ENCODE results near the gene C9orf72. TPM values are rescaled to one million over a fixed set of nuclear protein-coding genes. Genes with fewer than 3 reads are reported as not detected.
"Not testable (repeated sequence)": the region's sequence is repeated elsewhere in the genome, so short reads cannot be mapped to it uniquely, and the experiment has no call there.

C9orf72 gene, protein sequence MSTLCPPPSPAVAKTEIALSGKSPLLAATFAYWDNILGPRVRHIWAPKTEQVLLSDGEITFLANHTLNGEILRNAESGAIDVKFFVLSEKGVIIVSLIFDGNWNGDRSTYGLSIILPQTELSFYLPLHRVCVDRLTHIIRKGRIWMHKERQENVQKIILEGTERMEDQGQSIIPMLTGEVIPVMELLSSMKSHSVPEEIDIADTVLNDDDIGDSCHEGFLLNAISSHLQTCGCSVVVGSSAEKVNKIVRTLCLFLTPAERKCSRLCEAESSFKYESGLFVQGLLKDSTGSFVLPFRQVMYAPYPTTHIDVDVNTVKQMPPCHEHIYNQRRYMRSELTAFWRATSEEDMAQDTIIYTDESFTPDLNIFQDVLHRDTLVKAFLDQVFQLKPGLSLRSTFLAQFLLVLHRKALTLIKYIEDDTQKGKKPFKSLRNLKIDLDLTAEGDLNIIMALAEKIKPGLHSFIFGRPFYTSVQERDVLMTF
- total RNA-seq = 53.0 TPM

DNA sequence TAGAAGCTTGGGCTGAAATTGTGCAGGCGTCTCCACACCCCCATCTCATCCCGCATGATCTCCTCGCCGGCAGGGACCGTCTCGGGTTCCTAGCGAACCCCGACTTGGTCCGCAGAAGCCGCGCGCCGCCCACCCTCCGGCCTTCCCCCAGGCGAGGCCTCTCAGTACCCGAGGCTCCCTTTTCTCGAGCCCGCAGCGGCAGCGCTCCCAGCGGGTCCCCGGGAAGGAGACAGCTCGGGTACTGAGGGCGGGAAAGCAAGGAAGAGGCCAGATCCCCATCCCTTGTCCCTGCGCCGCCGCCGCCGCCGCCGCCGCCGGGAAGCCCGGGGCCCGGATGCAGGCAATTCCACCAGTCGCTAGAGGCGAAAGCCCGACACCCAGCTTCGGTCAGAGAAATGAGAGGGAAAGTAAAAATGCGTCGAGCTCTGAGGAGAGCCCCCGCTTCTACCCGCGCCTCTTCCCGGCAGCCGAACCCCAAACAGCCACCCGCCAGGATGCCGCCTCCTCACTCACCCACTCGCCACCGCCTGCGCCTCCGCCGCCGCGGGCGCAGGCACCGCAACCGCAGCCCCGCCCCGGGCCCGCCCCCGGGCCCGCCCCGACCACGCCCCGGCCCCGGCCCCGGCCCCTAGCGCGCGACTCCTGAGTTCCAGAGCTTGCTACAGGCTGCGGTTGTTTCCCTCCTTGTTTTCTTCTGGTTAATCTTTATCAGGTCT, at the start of gene C9orf72:
Gene C9orf72, minus strand, starts transcription at position 564 of the 716 bp plus-strand sequence. CDS start 6,361 bp downstream, outside the sequence.
- peak; percentile 83 to 88 for DNase-seq (ENCODE audit: low spot score in 2 of 2)
- FAIRE-seq = no peak

DNA sequence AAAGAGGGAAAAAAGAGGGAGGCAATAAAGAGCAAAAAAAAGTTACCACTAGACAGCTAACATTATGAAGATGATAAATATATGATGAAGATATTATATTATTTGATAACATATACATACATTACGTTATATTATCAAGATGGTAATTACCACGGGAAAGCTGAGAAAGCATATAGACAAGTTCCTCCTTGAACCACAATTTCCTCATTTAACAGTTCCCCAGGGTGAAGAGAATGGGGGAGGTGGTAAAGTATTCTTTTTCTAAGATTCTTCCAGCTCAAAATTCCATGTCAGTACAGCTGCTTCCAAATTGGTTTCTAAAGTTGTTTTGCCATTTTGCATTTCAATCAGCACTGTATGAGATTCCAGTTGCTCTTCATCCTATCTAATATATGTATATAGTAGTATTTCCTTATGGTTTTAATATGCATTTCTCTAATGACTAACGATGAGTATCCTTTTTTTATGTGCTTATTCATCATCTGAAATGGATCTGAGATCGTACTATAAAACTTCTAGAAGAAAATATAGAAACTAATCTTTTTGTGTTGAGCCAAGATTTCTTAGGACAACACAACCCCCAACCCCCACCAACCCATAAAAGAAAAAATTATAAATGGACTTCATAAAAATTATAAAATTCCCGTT, 49.5 kb upstream of the C9orf72 start:
- FAIRE-seq (no peak), DNase-seq (ENCODE audit: low spot score in 2 of 2) (no peak)

DNA sequence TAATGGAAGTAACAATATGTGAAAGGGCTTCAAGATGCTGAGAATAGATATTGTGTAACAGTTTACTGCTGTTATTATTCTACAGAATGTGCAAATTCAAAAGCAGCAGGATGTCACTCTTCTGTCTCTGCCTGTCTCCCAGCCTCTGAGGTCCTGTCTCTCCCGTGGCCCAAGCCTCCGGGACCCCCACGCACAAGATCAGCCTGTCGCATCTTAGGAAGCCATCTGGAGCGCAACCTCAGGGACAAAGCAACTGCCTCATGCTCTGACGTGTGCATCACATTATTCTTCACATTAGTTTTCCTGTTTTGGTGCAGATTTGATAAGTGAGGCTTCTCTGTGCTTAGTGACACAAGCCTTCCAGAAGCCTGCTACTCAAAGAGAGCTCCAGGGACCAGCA, 46.5 kb upstream of the C9orf72 start:
- FAIRE-seq (no peak), DNase-seq (ENCODE audit: low spot score in 2 of 2) (no peak)

DNA sequence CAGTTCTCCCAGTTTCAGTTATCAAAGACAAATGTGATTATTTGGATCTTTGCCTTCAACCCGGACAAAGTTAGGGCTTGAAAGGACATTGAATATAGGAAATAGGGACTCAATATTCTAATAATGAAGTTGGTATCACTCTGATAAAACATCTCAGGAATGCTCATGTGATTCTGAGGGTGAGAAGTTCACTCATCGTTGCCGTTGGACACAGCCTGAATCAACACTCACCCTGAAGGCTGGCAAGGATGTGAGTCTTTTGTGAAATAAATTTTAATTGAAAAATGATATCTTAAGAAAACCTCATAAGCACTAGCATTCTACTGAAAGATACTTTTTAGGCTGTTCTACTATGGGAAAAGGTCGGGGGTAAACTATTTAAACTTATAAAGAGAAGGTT, 44.8 kb upstream of the C9orf72 start:
- DNase-seq (ENCODE audit: low spot score in 2 of 2) (no peak), FAIRE-seq (no peak)

GRCh38 chr9:27614551-27614950, 41.3 kb upstream of the C9orf72 start:
- no peak for DNase-seq (ENCODE audit: low spot score in 2 of 2)
- FAIRE-seq = no peak

- FAIRE-seq; DNase-seq (ENCODE audit: low spot score in 2 of 2): not testable (repeated sequence)
Measured at GRCh38 chr9:27612036-27612435, 38.8 kb upstream of the C9orf72 start.

DNA sequence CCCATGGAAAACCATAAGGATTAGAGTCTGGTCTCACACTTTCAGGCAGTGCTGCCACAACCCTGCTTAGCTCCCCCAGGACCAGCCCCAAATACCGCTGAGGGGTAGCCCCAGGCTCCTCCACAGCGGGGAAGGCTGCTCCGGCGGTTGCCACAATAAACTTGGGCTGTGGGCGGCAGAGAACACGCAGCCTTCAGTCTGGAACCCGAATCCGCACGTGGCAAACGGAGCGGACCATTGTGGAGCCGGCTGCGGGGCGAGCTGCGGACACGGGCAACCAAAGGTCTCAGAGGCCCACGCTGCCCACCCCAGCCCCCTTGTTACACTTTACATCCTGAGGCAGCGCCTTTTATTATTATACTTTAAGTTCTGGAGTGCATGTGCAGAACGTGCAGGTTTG, 37.3 kb upstream of the C9orf72 start:
- DNase-seq (ENCODE audit: low spot score in 2 of 2) (no peak), FAIRE-seq (no peak)

DNA sequence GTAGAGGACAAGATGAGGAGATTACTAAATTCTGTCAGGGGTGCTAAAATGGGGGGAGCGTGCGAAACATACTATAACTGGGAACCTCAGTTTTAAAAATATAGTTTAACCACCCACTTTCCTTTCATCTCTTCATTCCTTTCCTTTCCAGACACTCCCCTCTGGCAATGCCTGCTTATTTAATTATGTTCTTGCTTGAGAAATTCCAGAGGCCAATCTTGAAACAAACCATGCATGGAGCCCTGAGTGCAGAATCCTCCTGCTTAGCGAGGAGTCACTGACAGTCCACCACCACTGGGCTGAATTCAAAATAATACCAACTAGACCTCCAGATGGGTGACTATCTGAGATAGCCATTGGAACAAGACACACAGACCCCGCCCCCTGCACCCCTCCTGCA, 29.7 kb upstream of the C9orf72 start:
- DNase-seq (ENCODE audit: low spot score in 2 of 2) (no peak), FAIRE-seq (no peak)

GRCh38 chr9:27602142-27602861, 29.0 kb upstream of the C9orf72 start:
- no peak for DNase-seq (ENCODE audit: low spot score in 2 of 2)
- FAIRE-seq = no peak

DNA sequence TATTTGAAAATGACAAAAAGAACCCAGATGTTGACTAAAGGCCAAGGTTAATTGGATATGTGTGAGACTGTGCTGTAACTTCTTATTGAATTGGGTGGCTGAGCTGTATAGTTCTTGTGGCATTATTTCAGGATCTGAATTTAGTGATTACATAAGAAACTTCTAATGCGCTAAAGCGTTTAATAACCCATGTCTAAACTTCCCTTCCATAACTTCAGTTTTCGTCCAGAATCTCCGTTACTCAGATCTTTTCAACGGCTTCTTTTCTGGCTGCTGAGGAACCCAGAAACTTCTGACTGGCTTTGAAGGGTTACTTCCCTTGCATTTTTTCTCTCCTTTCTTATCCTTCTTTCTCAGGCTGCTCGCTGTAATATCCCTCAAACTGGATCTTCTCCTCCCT, 28.1 kb upstream of the C9orf72 start:
- no peak for DNase-seq (ENCODE audit: low spot score in 2 of 2)
- FAIRE-seq = no peak

DNA sequence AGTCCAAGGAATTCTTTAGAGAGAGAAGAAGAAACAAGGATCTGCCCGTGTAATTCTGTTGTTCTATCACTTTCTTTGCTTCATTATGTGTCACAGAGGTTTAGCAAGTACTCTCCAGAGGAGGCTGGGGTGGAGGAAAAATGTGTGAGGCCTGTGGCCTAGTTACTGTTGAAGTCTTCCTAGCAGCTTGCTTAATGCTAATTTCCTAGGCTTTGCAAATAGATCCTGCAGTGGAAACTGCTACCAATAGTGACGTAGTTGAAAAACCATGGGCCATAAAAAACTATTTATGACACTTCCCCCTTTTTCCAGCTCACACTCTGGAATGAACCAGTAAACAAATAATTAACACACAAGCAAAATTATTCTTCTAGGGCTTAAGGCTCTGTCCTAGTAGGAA, 27.0 kb upstream of the C9orf72 start:
- no peak for DNase-seq (ENCODE audit: low spot score in 2 of 2)

DNA sequence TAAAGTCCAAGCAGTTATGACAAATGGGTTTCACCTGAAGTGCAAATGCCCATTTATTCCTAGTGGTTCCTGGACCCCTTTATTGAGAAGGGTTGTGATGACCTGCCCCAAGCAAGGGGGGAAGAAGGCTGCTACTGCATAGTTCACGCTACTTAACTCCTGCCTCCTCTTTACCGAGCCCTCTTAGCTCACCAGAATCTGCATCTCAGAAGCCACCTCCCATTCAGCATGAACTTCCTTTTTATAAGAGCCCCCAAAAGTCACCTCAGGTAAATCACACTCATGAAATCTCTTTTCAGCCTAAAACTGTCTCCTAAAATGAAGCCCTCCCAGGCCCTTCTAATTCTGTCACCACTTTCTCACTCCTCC, 26.6 kb upstream of the C9orf72 start:
- no peak for FAIRE-seq
- no peak for DNase-seq (ENCODE audit: low spot score in 2 of 2)

More for the DNA sequence above, 27.0 kb upstream of the C9orf72 start:
- FAIRE-seq = no peak

GRCh38 chr9:27599102-27599869, 26.0 kb upstream of the C9orf72 start:
- no peak for DNase-seq (ENCODE audit: low spot score in 2 of 2)
- no peak for FAIRE-seq

- no peak for FAIRE-seq
Measured at GRCh38 chr9:27595733-27596132, 22.5 kb upstream of the C9orf72 start.

GRCh38 chr9:27591672-27592071, 18.4 kb upstream of the C9orf72 start:
- DNase-seq (ENCODE audit: low spot score in 2 of 2) = no peak
- FAIRE-seq = no peak

More at GRCh38 chr9:27595733-27596132, 22.5 kb upstream of the C9orf72 start:
- no peak for DNase-seq (ENCODE audit: low spot score in 2 of 2)

- FAIRE-seq (no peak), DNase-seq (ENCODE audit: low spot score in 2 of 2) (no peak)
Measured at GRCh38 chr9:27591093-27591492, 17.8 kb upstream of the C9orf72 start.

GRCh38 chr9:27590651-27591050, 17.4 kb upstream of the C9orf72 start:
- FAIRE-seq (no peak), DNase-seq (ENCODE audit: low spot score in 2 of 2) (no peak)

- DNase-seq (ENCODE audit: low spot score in 2 of 2) (no peak), FAIRE-seq (no peak)
Measured at GRCh38 chr9:27589462-27589861, 16.2 kb upstream of the C9orf72 start.

DNA sequence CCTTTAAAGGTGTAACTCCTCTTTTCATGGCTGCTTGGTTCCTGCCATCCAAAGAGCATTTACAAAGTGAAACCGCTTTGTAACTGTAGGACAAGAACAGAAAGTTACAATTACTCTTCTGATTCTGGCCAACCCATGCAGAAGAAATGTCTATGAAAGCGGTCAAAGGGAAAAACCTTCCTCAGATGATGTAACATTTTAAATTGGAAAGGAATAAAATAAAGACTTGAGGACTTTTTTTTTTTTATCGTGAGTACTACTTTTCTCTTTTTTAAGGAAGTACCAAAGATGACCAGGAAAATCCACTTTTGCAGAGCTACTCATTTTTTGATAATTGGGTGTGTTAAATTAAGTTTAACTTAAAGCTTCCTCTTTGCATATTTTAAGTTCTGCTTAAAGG, 13.0 kb upstream of the C9orf72 start:
- no peak for FAIRE-seq
- DNase-seq (ENCODE audit: low spot score in 2 of 2) = no peak

- DNase-seq (ENCODE audit: low spot score in 2 of 2) (no peak), FAIRE-seq (no peak)
Measured at GRCh38 chr9:27584931-27585330, 11.7 kb upstream of the C9orf72 start.

Measured in frontal cortex (tissue), 4 donors.